ENCODE measurements around the gene DHRS9. TPM values are rescaled to one million over a fixed set of nuclear protein-coding genes. Genes with fewer than 3 reads are reported as not detected.

DHRS9 gene
- total RNA-seq, 2 donors from 2014 or later = 102 to 144 TPM

- no peak for TF ChIP-seq CTCF (IDR thresholded peaks at IDR 0.05)
- intact Hi-C loops (cut with DNase I) = no loop called here
- H3K9me3 ChIP-seq = no peaks in the 10 kb centered on the region
- H3K4me3 ChIP-seq = no peak overlapping the region
- peak; percentile 34 for DNase-seq
- H3K27ac ChIP-seq = peak overlapping the region; percentile 52
- no peaks in the 10 kb centered on the region for H3K36me3 ChIP-seq
- no peaks in the 10 kb centered on the region for H3K4me1 ChIP-seq
- no peak overlapping the region for H3K9ac ChIP-seq (ENCODE audit: low read depth in 2 of 2, low read length in 2 of 2)
- H3K27me3 ChIP-seq = no peaks in the 10 kb centered on the region
Measured at GRCh38 chr2:169034256-169034655, 35.1 kb upstream of the DHRS9 start.

- DNase-seq = no peak
- intact Hi-C loops (cut with DNase I) = no loop called here
Measured at GRCh38 chr2:169034984-169035544, 34.3 kb upstream of the DHRS9 start.

DNA sequence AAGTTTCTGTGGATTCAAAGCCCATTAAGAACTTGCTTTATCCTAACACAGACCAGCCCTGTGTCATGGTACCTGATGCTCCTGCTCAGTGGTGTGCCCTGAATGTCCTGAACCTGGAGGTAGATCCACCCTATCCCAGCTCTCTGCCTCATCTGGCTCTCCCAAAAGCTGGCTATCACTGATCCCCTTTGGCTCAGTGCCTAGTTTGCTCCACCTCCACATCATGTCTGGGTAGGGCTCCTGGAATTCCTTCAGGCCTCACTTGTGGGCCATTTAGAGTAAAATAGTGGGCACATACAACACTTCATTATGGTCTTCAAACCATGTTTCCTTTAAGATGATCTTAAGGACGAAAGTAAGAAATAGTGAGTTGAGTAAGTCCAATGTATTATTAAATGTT lies 33.5 kb upstream of the DHRS9 start:
- Histone ChIP-seq H3K4me1 (no peaks in the 10 kb centered on the region), H3K27me3 (no peaks in the 10 kb centered on the region), H3K9ac (ENCODE audit: low read depth in 2 of 2, low read length in 2 of 2) (no peak overlapping the region), H3K36me3 (no peaks in the 10 kb centered on the region), H3K9me3 (no peaks in the 10 kb centered on the region), H3K4me3 (no peak overlapping the region), H3K27ac (no peak overlapping the region)
- no peak for DNase-seq
- intact Hi-C loops (cut with DNase I) = no loop called here
- no peak for TF ChIP-seq CTCF (IDR thresholded peaks at IDR 0.05)

More at GRCh38 chr2:169034984-169035544, 34.3 kb upstream of the DHRS9 start:
- Histone ChIP-seq H3K27me3 (no peaks in the 10 kb centered on the region), H3K4me3 (no peak overlapping the region), H3K9ac (ENCODE audit: low read depth in 2 of 2, low read length in 2 of 2) (no peak overlapping the region), H3K9me3 (no peaks in the 10 kb centered on the region), H3K27ac (peak overlapping the region; percentile 52), H3K4me1 (no peaks in the 10 kb centered on the region), H3K36me3 (no peaks in the 10 kb centered on the region)
- TF ChIP-seq CTCF (IDR thresholded peaks at IDR 0.05) = no peak

- Histone ChIP-seq H3K4me3 (no peak overlapping the region), H3K27me3 (no peaks in the 10 kb centered on the region), H3K36me3 (no peaks in the 10 kb centered on the region), H3K4me1 (no peaks in the 10 kb centered on the region), H3K9me3 (no peaks in the 10 kb centered on the region), H3K27ac (no peak overlapping the region), H3K9ac (ENCODE audit: low read depth in 2 of 2, low read length in 2 of 2) (no peak overlapping the region)
- no peak for TF ChIP-seq CTCF (IDR thresholded peaks at IDR 0.05)
- DNase-seq = no peak
- intact Hi-C loops (cut with DNase I) = no loop called here
Measured at GRCh38 chr2:169036736-169037440, 32.5 kb upstream of the DHRS9 start.

DNA sequence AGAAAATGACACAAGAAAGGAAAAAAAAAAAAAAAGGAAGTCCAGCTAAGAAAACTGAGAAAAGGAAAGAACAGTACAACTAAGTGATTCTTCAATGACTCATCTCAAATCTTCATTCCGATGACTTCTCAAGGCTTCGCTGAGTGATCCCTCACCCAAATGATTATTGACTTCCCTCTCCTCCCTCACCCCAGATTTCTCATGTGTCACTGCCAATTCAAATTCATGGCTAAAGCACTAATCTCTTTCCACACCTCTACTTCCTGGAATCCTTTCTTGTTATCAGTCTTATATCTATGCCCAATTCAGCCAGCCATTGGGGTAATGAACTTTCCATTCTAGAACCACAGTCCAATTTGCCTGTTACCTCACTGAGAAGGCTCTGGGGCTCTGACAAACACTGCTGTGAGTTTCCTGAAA lies 31.0 kb upstream of the DHRS9 start:
- Histone ChIP-seq H3K36me3 (no peaks in the 10 kb centered on the region), H3K27ac (no peak overlapping the region), H3K4me3 (no peak overlapping the region), H3K9me3 (no peaks in the 10 kb centered on the region), H3K4me1 (no peaks in the 10 kb centered on the region), H3K27me3 (no peaks in the 10 kb centered on the region), H3K9ac (ENCODE audit: low read depth in 2 of 2, low read length in 2 of 2) (no peak overlapping the region)
- intact Hi-C loops (cut with DNase I) = no loop called here
- no peak for DNase-seq
- no peak for TF ChIP-seq CTCF (IDR thresholded peaks at IDR 0.05)

Measured in colonic mucosa (tissue), 4 donors.